ENCODE results near the gene TEX13A. TPM values are rescaled to one million over a fixed set of nuclear protein-coding genes. Genes with fewer than 3 reads are reported as not detected.
A peak's percentile ranks its signal among the peaks of the same experiment; 100 is the strongest.

Gene TEX13A
- total RNA-seq, 1 experiment from 2014 or later: 0.17 TPM

DNA sequence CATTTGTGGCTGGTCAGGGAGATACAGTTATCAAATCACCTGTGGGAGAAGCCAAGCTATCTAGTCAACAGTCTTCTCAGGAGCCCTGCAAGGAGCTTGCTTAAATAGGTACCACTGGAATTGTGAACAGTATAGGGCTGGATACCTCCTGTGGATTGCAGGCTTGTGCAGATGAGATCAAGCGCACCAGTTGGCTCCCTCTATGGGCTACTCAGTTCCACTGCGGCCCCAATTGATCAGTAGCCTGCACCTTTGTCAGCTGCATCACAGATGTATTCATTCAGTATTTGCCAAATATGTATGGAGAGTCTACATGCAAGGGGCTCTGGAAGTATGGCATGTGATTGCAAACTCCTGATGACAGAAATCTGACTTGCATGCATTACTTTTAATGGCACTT is 28.6 kb downstream of the TEX13A start (continued):
- no peak for TF ChIP-seq PRRX2 (CRISPR knock-in tag; IDR thresholded peaks at IDR 0.05)
- TF ChIP-seq TP53 (CRISPR knock-in tag; IDR thresholded peaks at IDR 0.05): no peak
- TF ChIP-seq IRF2 (CRISPR knock-in tag; IDR thresholded peaks at IDR 0.05; ENCODE audit: borderline replicate concordance, low read depth): no peak

DNA sequence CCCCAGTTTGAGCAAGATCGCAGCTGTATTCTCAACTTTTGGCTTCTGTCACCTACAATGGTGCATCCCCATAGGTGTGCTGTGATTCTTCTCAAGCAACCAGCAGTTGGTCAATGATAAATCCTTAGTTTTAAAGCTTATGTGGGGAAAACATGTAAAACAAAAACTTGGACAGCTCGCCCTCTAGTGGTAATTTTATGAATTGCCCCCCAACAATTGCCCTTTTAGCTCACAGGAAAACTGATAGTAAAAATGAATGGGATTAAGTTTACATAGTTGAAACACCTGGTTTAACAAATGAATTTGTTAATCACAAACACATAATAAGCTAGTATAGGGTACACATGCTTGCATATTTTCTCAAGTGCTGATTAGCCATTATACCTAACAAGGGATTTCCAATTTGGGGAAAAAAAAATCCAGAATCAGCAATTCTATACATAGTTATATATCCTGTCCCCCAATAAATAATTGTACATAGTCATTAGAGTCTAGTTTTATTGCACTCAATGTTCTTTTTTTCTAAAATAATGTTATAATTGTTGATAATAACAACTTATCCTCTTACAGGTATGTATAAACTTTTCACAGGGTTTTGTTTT is 30.1 kb downstream of the TEX13A start:
- no peaks in the 10 kb centered on the region; the same call in 1 of the 2 replicates for H3K4me1 Mint-ChIP-seq
- no peak overlapping the region for H3K4me3 Mint-ChIP-seq
- no peaks in the 10 kb centered on the region for H3K9me3 Mint-ChIP-seq
- no peaks in the 10 kb centered on the region for H3K27me3 Mint-ChIP-seq (ENCODE audit: low read depth)
- POLR2A ChIA-PET: no interaction called here
- no peak for ATAC-seq
- no peaks in the 10 kb centered on the region for H3K36me3 Mint-ChIP-seq
- peak; percentile 14 for DNase-seq (ENCODE audit: low spot score)
- TF ChIP-seq CTCF (IDR thresholded peaks at IDR 0.05) (peak; percentile 37), GRHL2 (CRISPR knock-in tag; IDR thresholded peaks at IDR 0.05; ENCODE audit: insufficient replicate concordance, severe bottlenecking) (no peak)
- TF ChIP-seq, protein P1, sequence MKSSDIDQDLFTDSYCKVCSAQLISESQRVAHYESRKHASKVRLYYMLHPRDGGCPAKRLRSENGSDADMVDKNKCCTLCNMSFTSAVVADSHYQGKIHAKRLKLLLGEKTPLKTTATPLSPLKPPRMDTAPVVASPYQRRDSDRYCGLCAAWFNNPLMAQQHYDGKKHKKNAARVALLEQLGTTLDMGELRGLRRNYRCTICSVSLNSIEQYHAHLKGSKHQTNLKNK (CRISPR knock-in tag; IDR thresholded peaks at IDR 0.05): no peak
- H3K27ac Mint-ChIP-seq: no peak overlapping the region
- CTCF ChIA-PET: interaction anchor here (0.9 to 1.6 kb wide), 14 partner anchors 14 to 668 kb away, joined by 3 to 9 read pairs (median 4); partner anchors contain the start of gene IL1RAPL2

GRCh38 chrX:105189093-105189492 is 31.4 kb downstream of the TEX13A start:
- H3K9me3 Mint-ChIP-seq: no peaks in the 10 kb centered on the region
- no peak for DNase-seq (ENCODE audit: low spot score)
- H3K4me1 Mint-ChIP-seq: no peaks in the 10 kb centered on the region; the same call in 1 of the 2 replicates
- CTCF ChIA-PET: interaction anchor here (1.6 kb wide), 1 partner anchor 623 kb away, joined by 6 read pairs; the partner anchor contains the start of gene IL1RAPL2
- H3K27ac Mint-ChIP-seq: no peak overlapping the region
- no peaks in the 10 kb centered on the region for H3K36me3 Mint-ChIP-seq
- no peak for ATAC-seq
- TF ChIP-seq ZNF425 (CRISPR knock-in tag; conservative IDR thresholded peaks at IDR 0.05) (no peak), ATF2 (CRISPR knock-in tag; IDR thresholded peaks at IDR 0.05; ENCODE audit: borderline replicate concordance, low read depth) (no peak), ESRRA (CRISPR knock-in tag; IDR thresholded peaks at IDR 0.05; ENCODE audit: borderline replicate concordance) (no peak), USF1 (CRISPR knock-in tag; IDR thresholded peaks at IDR 0.05) (no peak), FOXP1 (CRISPR knock-in tag; IDR thresholded peaks at IDR 0.05; ENCODE audit: borderline replicate concordance) (no peak), E2F4 (CRISPR knock-in tag; IDR thresholded peaks at IDR 0.05; ENCODE audit: borderline replicate concordance, low read depth) (no peak), TCF7 (CRISPR knock-in tag; IDR thresholded peaks at IDR 0.05; ENCODE audit: low read depth) (no peak), HMGXB4 (CRISPR knock-in tag; IDR thresholded peaks at IDR 0.05) (no peak), EMX1 (CRISPR knock-in tag; IDR thresholded peaks at IDR 0.05) (no peak)
- TF ChIP-seq, protein P2, sequence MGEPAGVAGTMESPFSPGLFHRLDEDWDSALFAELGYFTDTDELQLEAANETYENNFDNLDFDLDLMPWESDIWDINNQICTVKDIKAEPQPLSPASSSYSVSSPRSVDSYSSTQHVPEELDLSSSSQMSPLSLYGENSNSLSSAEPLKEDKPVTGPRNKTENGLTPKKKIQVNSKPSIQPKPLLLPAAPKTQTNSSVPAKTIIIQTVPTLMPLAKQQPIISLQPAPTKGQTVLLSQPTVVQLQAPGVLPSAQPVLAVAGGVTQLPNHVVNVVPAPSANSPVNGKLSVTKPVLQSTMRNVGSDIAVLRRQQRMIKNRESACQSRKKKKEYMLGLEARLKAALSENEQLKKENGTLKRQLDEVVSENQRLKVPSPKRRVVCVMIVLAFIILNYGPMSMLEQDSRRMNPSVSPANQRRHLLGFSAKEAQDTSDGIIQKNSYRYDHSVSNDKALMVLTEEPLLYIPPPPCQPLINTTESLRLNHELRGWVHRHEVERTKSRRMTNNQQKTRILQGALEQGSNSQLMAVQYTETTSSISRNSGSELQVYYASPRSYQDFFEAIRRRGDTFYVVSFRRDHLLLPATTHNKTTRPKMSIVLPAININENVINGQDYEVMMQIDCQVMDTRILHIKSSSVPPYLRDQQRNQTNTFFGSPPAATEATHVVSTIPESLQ (CRISPR knock-in tag; IDR thresholded peaks at IDR 0.05): no peak
- TF ChIP-seq, protein P3, sequence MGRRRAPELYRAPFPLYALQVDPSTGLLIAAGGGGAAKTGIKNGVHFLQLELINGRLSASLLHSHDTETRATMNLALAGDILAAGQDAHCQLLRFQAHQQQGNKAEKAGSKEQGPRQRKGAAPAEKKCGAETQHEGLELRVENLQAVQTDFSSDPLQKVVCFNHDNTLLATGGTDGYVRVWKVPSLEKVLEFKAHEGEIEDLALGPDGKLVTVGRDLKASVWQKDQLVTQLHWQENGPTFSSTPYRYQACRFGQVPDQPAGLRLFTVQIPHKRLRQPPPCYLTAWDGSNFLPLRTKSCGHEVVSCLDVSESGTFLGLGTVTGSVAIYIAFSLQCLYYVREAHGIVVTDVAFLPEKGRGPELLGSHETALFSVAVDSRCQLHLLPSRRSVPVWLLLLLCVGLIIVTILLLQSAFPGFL (CRISPR knock-in tag; IDR thresholded peaks at IDR 0.05; ENCODE audit: borderline replicate concordance): no peak
- H3K4me3 Mint-ChIP-seq: no peak overlapping the region
- no peaks in the 10 kb centered on the region for H3K27me3 Mint-ChIP-seq (ENCODE audit: low read depth)
- POLR2A ChIA-PET: no interaction called here

Measured in WTC11 (cell line).